Muscle layer of duodenum (tissue), 2 donors: ENCODE data around the gene EFCC1.
"Not testable (repeated sequence)": the region's sequence is repeated elsewhere in the genome, so short reads cannot be mapped to it uniquely, and the experiment has no call there.

ENCODE experiments used
- H3K27ac ChIP-seq: one replicate; pipeline ENCODE4 v1.7.0; 2013; ENCODE audit warnings: mild to moderate bottlenecking, low read length
- H3K27me3 ChIP-seq: one replicate; pipeline ENCODE4 v1.7.0; 2013; ENCODE audit warnings: low read depth, mild to moderate bottlenecking, control low read depth, low read length
- H3K36me3 ChIP-seq, 2 donors: one replicate each; pipeline ENCODE4 v1.7.0; 2013; ENCODE audit warnings: low read length in 2 of 2, control low read depth in 1 of 2, mild to moderate bottlenecking in 1 of 2; ENCODE audit not compliant: insufficient read depth in 2 of 2, control insufficient read depth in 1 of 2
- H3K4me1 ChIP-seq, 2 donors: one replicate each; pipeline ENCODE4 v1.7.0; 2013; ENCODE audit warnings: low read length in 2 of 2, mild to moderate bottlenecking in 2 of 2, control low read depth in 1 of 2, moderate library complexity in 1 of 2; ENCODE audit not compliant: insufficient read depth in 2 of 2, control insufficient read depth in 1 of 2
- H3K4me3 ChIP-seq, 2 donors: one replicate each; pipeline ENCODE4 v1.7.0; 2013; ENCODE audit warnings: low read length in 2 of 2, low read depth in 1 of 2, mild to moderate bottlenecking in 1 of 2
- H3K9me3 ChIP-seq, 2 donors: one replicate each; pipeline ENCODE4 v1.7.0; 2013; ENCODE audit warnings: low read length in 2 of 2, control low read depth in 1 of 2, mild to moderate bottlenecking in 1 of 2; ENCODE audit not compliant: control insufficient read depth in 1 of 2
- donor health status: healthy.

EFCC1 gene

DNA sequence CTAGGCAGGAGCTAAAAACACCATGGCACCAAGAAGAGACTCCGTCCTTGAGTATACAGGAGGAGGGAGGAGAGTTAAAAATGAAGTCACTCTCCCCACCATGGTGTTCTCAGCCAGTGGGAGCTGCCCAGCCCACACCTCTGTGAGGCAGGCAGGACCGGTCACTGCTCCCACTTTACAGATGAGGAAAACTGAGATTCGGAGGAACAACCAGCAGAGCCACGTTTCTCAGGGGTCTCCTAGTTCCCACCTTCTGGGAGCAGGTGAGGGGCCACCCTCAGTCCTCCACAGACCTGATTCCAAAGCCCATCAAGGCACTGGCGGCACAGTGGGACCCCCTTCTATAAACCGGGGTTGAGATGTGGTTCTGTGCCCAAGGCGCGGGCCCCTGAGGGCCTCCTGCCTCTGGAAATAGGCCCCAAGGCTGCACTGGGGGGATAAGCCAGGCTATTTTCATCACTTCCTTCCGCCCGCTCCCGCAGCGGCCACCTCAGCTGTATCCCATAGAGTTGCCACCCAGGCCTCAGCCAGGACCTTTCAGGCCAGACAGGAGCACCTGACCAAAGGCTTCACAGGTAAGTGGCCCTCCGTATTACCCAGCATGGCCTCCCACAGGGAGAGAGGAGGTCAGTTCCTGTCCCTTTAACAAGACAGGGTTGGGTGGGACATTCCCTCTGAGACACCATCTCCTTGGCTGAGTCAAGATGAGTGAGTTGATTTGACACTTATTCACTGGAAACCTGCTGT lies 59.3 kb downstream of the EFCC1 start, which contains the start of gene GP9:
Gene GP9 (plus strand): TSS at position 504 of the 747 bp plus-strand sequence. CDS start 961 bp downstream, outside the sequence.
- Histone ChIP-seq H3K27ac (no peak within 1 kb of the TSS), H3K4me1 (peaks cover 0 to 9% of the 10 kb centered on the region in 2 donors), H3K4me3 (no peak within 1 kb of the TSS), H3K9me3 (no peaks in the 10 kb centered on the region), H3K36me3 (no peaks in the 10 kb centered on the region), H3K27me3 (no peaks in the 10 kb centered on the region)

DNA sequence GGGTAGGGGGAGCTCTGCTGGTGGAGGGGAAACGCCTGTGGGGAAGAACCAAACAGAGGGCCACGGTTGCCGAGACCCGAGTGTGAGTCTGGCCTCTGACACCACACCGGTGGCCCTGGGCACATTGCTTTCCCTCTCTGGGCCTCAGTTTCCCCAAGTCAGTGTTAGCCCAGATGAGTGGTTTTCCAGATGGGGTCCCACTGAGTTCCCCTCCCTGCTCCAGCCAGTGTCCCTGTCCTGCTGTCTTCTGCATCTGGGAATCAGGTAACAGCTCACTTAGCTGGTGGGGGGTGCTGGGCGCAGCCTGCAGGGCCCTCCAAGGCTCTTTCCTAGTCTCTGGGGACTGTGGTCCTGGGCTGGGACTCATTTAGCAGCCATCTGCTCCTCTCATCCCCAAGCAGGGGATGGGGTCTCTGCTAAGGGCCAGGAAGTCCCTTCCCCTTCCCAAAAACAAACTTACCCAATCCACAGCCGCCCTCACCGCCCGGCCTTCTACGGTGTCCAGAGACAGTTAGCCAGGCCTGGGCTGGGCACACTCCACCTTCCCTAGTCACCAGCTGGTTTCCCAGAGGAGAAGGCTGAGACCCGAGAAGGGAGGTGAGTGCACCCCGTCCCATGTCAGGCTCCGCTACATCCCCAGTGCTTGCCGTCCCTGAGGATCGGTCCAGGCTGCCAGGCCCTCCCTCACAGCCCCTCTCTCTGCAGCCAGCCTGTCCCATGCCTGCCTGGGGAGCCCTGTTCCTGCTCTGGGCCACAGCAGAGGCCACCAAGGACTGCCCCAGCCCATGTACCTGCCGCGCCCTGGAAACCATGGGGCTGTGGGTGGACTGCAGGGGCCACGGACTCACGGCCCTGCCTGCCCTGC lies 60.2 kb downstream of the EFCC1 start:
- no peak overlapping the region for H3K4me3 ChIP-seq
- peaks cover 0 to 9% of the 10 kb centered on the region in 2 donors for H3K4me1 ChIP-seq
- no peak overlapping the region for H3K27ac ChIP-seq
- no peaks in the 10 kb centered on the region for H3K9me3 ChIP-seq
- H3K36me3 ChIP-seq, result no peaks in the 10 kb centered on the region
- no peaks in the 10 kb centered on the region for H3K27me3 ChIP-seq

- Histone ChIP-seq H3K9me3 (no peaks in the 10 kb centered on the region), H3K27me3 (no peaks in the 10 kb centered on the region), H3K27ac (no peak overlapping the region), H3K36me3 (no peaks in the 10 kb centered on the region), H3K4me3 (no peak overlapping the region), H3K4me1 (peaks cover 0 to 9% of the 10 kb centered on the region in 2 donors)
Observed at GRCh38 chr3:129061888-129062834, 61.1 kb downstream of the EFCC1 start.

- H3K27me3 ChIP-seq, result no peaks in the 10 kb centered on the region
- H3K36me3 ChIP-seq, result no peaks in the 10 kb centered on the region
- H3K4me3 ChIP-seq, result no peak overlapping the region
- H3K27ac ChIP-seq, result no peak overlapping the region
- peaks cover 0 to 9% of the 10 kb centered on the region in 2 donors for H3K4me1 ChIP-seq
- H3K9me3 ChIP-seq, result no peaks in the 10 kb centered on the region
Observed at GRCh38 chr3:129063091-129063640, 62.1 kb downstream of the EFCC1 start.

DNA sequence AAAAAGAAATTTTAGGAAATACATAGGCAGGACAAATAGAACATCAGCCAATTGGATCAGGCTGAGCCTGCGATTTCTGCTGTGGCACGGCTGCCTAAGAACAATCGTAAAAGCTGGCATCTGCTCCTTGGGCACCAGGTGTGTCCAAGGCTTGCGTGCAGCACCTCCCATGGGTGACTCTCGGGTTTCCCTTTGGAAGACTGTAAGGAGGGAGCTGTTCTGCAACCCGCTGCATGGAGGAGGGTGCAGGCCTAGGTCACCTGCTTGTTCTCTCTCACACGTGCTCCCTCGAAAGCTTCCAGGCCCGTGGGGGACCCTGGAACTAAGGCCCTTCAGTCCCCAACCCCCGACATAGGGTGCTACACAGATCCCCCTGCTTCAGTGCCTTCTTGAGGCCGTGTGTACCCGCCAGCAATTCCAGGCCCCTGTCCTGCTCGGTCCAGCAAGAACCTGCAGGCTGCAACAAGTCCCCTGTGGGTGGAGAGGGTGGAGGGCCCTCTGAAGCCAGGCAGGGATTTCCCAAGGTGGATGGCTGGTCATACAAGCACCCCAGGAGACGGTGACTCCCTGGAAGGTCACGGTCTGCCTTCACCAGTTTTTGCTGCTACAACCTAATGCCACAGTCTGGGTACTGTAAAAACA lies 62.9 kb downstream of the EFCC1 start:
- Histone ChIP-seq H3K27ac (no peak overlapping the region), H3K4me1 (peaks cover 0 to 7% of the 10 kb centered on the region in 2 donors), H3K36me3 (no peaks in the 10 kb centered on the region), H3K27me3 (no peaks in the 10 kb centered on the region), H3K4me3 (no peak overlapping the region), H3K9me3 (no peaks in the 10 kb centered on the region)

DNA sequence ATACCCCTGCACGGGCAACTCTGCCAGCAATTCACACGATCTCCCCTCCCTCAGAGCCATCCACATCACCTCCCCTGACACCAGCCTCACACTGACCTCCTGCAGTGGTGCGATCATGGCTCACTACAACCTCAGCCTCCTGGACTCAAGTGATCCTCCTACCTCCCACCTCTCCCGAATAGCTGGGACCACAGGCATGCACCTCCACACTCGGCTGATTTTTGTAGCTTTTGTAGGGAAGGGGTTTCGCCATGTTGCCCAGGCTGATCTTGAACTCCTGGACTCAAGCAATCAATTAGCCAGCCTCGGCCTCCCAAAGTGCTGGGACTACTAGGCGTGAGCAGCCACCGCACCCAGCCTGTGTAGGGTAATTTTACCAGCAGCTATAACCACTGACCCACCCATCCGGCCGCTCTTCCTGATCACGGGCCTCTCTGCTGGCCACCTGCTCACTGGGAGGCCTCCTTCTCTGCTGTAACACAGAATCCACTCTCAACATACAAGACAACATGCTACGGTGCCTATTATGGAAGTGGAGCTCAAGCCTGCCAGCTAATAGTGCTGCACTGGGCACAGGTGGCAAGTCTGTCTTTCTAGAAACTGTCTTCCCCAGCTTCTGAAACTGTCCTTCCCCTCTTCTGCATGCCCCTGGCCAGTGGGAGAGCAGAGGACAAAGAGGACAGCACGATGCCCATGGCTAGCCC lies 64.1 kb downstream of the EFCC1 start:
- peaks cover 0 to 7% of the 10 kb centered on the region in 2 donors for H3K4me1 ChIP-seq
- no peaks in the 10 kb centered on the region for H3K9me3 ChIP-seq
- H3K27me3 ChIP-seq, result no peaks in the 10 kb centered on the region
- no peak overlapping the region for H3K27ac ChIP-seq
- H3K36me3 ChIP-seq, result no peaks in the 10 kb centered on the region
- no peak overlapping the region for H3K4me3 ChIP-seq

GRCh38 chr3:129065720-129066073 lies 64.6 kb downstream of the EFCC1 start:
- Histone ChIP-seq H3K4me3 (no peak overlapping the region), H3K27ac (no peak overlapping the region), H3K9me3 (no peaks in the 10 kb centered on the region)

GRCh38 chr3:129067719-129068118 lies 66.6 kb downstream of the EFCC1 start:
- H3K27me3 ChIP-seq, H3K9me3 ChIP-seq, H3K27ac ChIP-seq, H3K4me1 ChIP-seq, H3K36me3 ChIP-seq, H3K4me3 ChIP-seq: not testable (repeated sequence)

More at GRCh38 chr3:129065720-129066073, 64.6 kb downstream of the EFCC1 start:
- H3K27me3 ChIP-seq, result no peaks in the 10 kb centered on the region
- no peaks in the 10 kb centered on the region for H3K36me3 ChIP-seq
- H3K4me1 ChIP-seq, result peaks cover 0 to 7% of the 10 kb centered on the region in 2 donors

DNA sequence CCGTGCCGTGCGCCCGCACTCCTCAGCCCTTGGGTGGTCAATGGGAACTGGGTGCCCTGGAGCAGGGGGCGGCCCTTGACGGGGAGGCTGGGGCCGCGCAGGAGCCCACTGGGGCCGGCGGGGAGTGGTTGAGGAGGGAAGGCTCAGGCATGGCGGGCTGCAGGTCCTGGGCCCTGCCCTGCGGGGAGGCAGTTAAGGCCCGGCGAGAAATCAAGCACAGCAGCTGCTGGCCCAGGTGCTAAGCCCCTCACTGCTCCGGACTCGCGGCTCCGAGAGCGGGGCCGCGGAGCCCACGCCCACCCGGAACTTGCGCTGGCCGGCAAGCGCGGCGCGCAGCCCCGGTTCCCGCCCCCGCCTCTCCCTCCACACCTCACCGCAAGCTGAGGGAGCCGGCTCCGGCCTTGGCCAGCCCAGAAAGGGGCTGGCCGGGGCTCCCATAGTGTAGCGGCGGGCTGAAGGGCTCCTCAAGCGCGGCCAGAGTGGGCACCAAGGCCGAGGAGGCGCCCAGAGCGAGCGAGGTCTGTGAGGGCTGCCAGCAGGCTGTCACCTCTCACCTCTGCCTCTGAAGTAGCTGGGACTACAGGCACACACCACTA lies 67.3 kb downstream of the EFCC1 start:
- no peaks in the 10 kb centered on the region for H3K36me3 ChIP-seq
- peaks cover 0 to 7% of the 10 kb centered on the region in 2 donors for H3K4me1 ChIP-seq
- H3K27ac ChIP-seq, result no peak overlapping the region
- H3K4me3 ChIP-seq, result peak overlapping the region in 1 of 2 donors; percentile 53
- no peaks in the 10 kb centered on the region for H3K9me3 ChIP-seq
- H3K27me3 ChIP-seq, result no peaks in the 10 kb centered on the region
